Measurements from ENCODE around the gene CAPZA2.
A peak's percentile ranks its signal among the peaks of the same experiment; 100 is the strongest.

CAPZA2 gene

GRCh38 chr7:116886543-116887156, 24.3 kb downstream of the CAPZA2 start:
- no peak for DNase-seq (ENCODE audit: low read depth, low spot score)
- no peaks in the 10 kb centered on the region; the same call in 1 of the 2 replicates for H3K9me3 ChIP-seq (ENCODE audit: low read depth, low read length)
- no peak overlapping the region for H3K4me3 ChIP-seq
- peaks cover 37% of the 10 kb centered on the region for H3K36me3 ChIP-seq (ENCODE audit: insufficient read depth, low read length)
- H3K27ac ChIP-seq: no peak overlapping the region
- TF ChIP-seq POLR2AphosphoS5 (IDR thresholded peaks at IDR 0.05; ENCODE audit: borderline replicate concordance, low read depth, low read length) (no peak), EZH2 (IDR thresholded peaks at IDR 0.05) (no peak), FOXP2 (optimal IDR thresholded peaks at IDR 0.05; ENCODE audit: control extremely low read depth, extremely low read length, insufficient read depth) (no peak)
- H3K9ac ChIP-seq (ENCODE audit: insufficient read length): no peak overlapping the region

- no peak overlapping the region for H3K4me3 ChIP-seq
- no peak overlapping the region for H3K9ac ChIP-seq (ENCODE audit: insufficient read length)
- no peak for DNase-seq (ENCODE audit: low read depth, low spot score)
- peak overlapping the region; percentile 65 for H3K27ac ChIP-seq
- no peak for TF ChIP-seq FOXP2 (optimal IDR thresholded peaks at IDR 0.05; ENCODE audit: control extremely low read depth, extremely low read length, insufficient read depth)
- TF ChIP-seq POLR2AphosphoS5 (IDR thresholded peaks at IDR 0.05; ENCODE audit: borderline replicate concordance, low read depth, low read length): no peak
- TF ChIP-seq EZH2 (IDR thresholded peaks at IDR 0.05): no peak
- H3K9me3 ChIP-seq (ENCODE audit: low read depth, low read length): no peaks in the 10 kb centered on the region; the same call in 1 of the 2 replicates
- H3K36me3 ChIP-seq (ENCODE audit: insufficient read depth, low read length): peaks cover 59% of the 10 kb centered on the region
Observed at GRCh38 chr7:116888895-116889294, 26.5 kb downstream of the CAPZA2 start.

- H3K36me3 ChIP-seq (ENCODE audit: insufficient read depth, low read length): peaks cover 85% of the 10 kb centered on the region
- no peak for DNase-seq (ENCODE audit: low read depth, low spot score)
Observed at GRCh38 chr7:116895849-116896248, 33.5 kb downstream of the CAPZA2 start.

GRCh38 chr7:116897661-116898060, 35.3 kb downstream of the CAPZA2 start:
- Histone ChIP-seq H3K9ac (ENCODE audit: insufficient read length) (no peak overlapping the region), H3K4me3 (no peak overlapping the region), H3K36me3 (ENCODE audit: insufficient read depth, low read length) (peaks cover 76% of the 10 kb centered on the region), H3K9me3 (ENCODE audit: low read depth, low read length) (no peaks in the 10 kb centered on the region), H3K27ac (no peak overlapping the region)
- TF ChIP-seq POLR2AphosphoS5 (IDR thresholded peaks at IDR 0.05; ENCODE audit: borderline replicate concordance, low read depth, low read length) (no peak), FOXP2 (optimal IDR thresholded peaks at IDR 0.05; ENCODE audit: control extremely low read depth, extremely low read length, insufficient read depth) (no peak)
- DNase-seq (ENCODE audit: low read depth, low spot score): no peak

More at GRCh38 chr7:116895849-116896248, 33.5 kb downstream of the CAPZA2 start:
- no peak overlapping the region for H3K4me3 ChIP-seq
- no peak overlapping the region for H3K9ac ChIP-seq (ENCODE audit: insufficient read length)
- TF ChIP-seq FOXP2 (optimal IDR thresholded peaks at IDR 0.05; ENCODE audit: control extremely low read depth, extremely low read length, insufficient read depth) (no peak), POLR2AphosphoS5 (IDR thresholded peaks at IDR 0.05; ENCODE audit: borderline replicate concordance, low read depth, low read length) (no peak), EZH2 (IDR thresholded peaks at IDR 0.05) (no peak)
- H3K9me3 ChIP-seq (ENCODE audit: low read depth, low read length): no peaks in the 10 kb centered on the region
- H3K27ac ChIP-seq: no peak overlapping the region

GRCh38 chr7:116899308-116899707, 36.9 kb downstream of the CAPZA2 start:
- H3K36me3 ChIP-seq (ENCODE audit: insufficient read depth, low read length): peaks cover 69% of the 10 kb centered on the region
- no peaks in the 10 kb centered on the region for H3K9me3 ChIP-seq (ENCODE audit: low read depth, low read length)
- H3K4me3 ChIP-seq: no peak overlapping the region
- no peak overlapping the region for H3K9ac ChIP-seq (ENCODE audit: insufficient read length)
- no peak for TF ChIP-seq FOXP2 (optimal IDR thresholded peaks at IDR 0.05; ENCODE audit: control extremely low read depth, extremely low read length, insufficient read depth)
- TF ChIP-seq POLR2AphosphoS5 (IDR thresholded peaks at IDR 0.05; ENCODE audit: borderline replicate concordance, low read depth, low read length): no peak
- TF ChIP-seq EZH2 (IDR thresholded peaks at IDR 0.05): no peak
- no peak for DNase-seq (ENCODE audit: low read depth, low spot score)
- H3K27ac ChIP-seq: no peak overlapping the region

- no peak for TF ChIP-seq EZH2 (IDR thresholded peaks at IDR 0.05)
- no peak for TF ChIP-seq POLR2AphosphoS5 (IDR thresholded peaks at IDR 0.05; ENCODE audit: borderline replicate concordance, low read depth, low read length)
- TF ChIP-seq FOXP2 (optimal IDR thresholded peaks at IDR 0.05; ENCODE audit: control extremely low read depth, extremely low read length, insufficient read depth): no peak
- no peak overlapping the region for H3K27ac ChIP-seq
- DNase-seq (ENCODE audit: low read depth, low spot score): no peak
- H3K9ac ChIP-seq (ENCODE audit: insufficient read length): no peak overlapping the region
- no peak overlapping the region for H3K4me3 ChIP-seq
- H3K9me3 ChIP-seq (ENCODE audit: low read depth, low read length): no peaks in the 10 kb centered on the region
- H3K36me3 ChIP-seq (ENCODE audit: insufficient read depth, low read length): peaks cover 69% of the 10 kb centered on the region
Observed at GRCh38 chr7:116901143-116901542, 38.8 kb downstream of the CAPZA2 start.

- TF ChIP-seq POLR2AphosphoS5 (IDR thresholded peaks at IDR 0.05; ENCODE audit: borderline replicate concordance, low read depth, low read length) (no peak), EZH2 (IDR thresholded peaks at IDR 0.05) (no peak), FOXP2 (optimal IDR thresholded peaks at IDR 0.05; ENCODE audit: control extremely low read depth, extremely low read length, insufficient read depth) (no peak)
- no peak overlapping the region for H3K9ac ChIP-seq (ENCODE audit: insufficient read length)
- H3K4me3 ChIP-seq: no peak overlapping the region
- no peaks in the 10 kb centered on the region for H3K9me3 ChIP-seq (ENCODE audit: low read depth, low read length)
- H3K36me3 ChIP-seq (ENCODE audit: insufficient read depth, low read length): peaks cover 70% of the 10 kb centered on the region
- H3K27ac ChIP-seq: no peak overlapping the region
- no peak for DNase-seq (ENCODE audit: low read depth, low spot score)
Observed at GRCh38 chr7:116902867-116903266, 40.5 kb downstream of the CAPZA2 start.

- no peak for DNase-seq (ENCODE audit: low read depth, low spot score)
- no peak overlapping the region for H3K27ac ChIP-seq
- peaks cover 73% of the 10 kb centered on the region for H3K36me3 ChIP-seq (ENCODE audit: insufficient read depth, low read length)
- no peak overlapping the region for H3K4me3 ChIP-seq
- no peaks in the 10 kb centered on the region for H3K9me3 ChIP-seq (ENCODE audit: low read depth, low read length)
- TF ChIP-seq POLR2AphosphoS5 (IDR thresholded peaks at IDR 0.05; ENCODE audit: borderline replicate concordance, low read depth, low read length) (no peak), FOXP2 (optimal IDR thresholded peaks at IDR 0.05; ENCODE audit: control extremely low read depth, extremely low read length, insufficient read depth) (no peak), EZH2 (IDR thresholded peaks at IDR 0.05) (no peak)
- H3K9ac ChIP-seq (ENCODE audit: insufficient read length): no peak overlapping the region
Observed at GRCh38 chr7:116906391-116906790, 44.0 kb downstream of the CAPZA2 start.

GRCh38 chr7:116910383-116910782, 48.0 kb downstream of the CAPZA2 start:
- Histone ChIP-seq H3K27ac (no peak overlapping the region), H3K36me3 (ENCODE audit: insufficient read depth, low read length) (peaks cover 91% of the 10 kb centered on the region), H3K4me3 (no peak overlapping the region), H3K9me3 (ENCODE audit: low read depth, low read length) (no peaks in the 10 kb centered on the region), H3K9ac (ENCODE audit: insufficient read length) (no peak overlapping the region)
- no peak for DNase-seq (ENCODE audit: low read depth, low spot score)
- TF ChIP-seq EZH2 (IDR thresholded peaks at IDR 0.05) (no peak), POLR2AphosphoS5 (IDR thresholded peaks at IDR 0.05; ENCODE audit: borderline replicate concordance, low read depth, low read length) (no peak), FOXP2 (optimal IDR thresholded peaks at IDR 0.05; ENCODE audit: control extremely low read depth, extremely low read length, insufficient read depth) (no peak)
